Lung microvascular endothelial cell (primary cell): Measurements from ENCODE around the gene MYH10. TPM values are rescaled to one million over a fixed set of nuclear protein-coding genes. Genes with fewer than 3 reads are reported as not detected.
A peak's percentile ranks its signal among the peaks of the same experiment; 100 is the strongest.

Experiments
- DNase-seq, 2 donors: peaks; one replicate each; pipeline versions ENCODE4 v3.0.0 to v3.0.0-alpha.2; 2010; ENCODE audit warnings: low read depth in 2 of 2
- total RNA-seq: library from RNA; depleted of rRNA; stranded (reverse); fragments of >200 nt; gene quantifications from 2 replicates; pipeline ENCODE4 v1.2.1, GENCODE V29; 2014

The MYH10 gene
- total RNA-seq, 1 donor from 2014 or later, result 287 TPM

DNA sequence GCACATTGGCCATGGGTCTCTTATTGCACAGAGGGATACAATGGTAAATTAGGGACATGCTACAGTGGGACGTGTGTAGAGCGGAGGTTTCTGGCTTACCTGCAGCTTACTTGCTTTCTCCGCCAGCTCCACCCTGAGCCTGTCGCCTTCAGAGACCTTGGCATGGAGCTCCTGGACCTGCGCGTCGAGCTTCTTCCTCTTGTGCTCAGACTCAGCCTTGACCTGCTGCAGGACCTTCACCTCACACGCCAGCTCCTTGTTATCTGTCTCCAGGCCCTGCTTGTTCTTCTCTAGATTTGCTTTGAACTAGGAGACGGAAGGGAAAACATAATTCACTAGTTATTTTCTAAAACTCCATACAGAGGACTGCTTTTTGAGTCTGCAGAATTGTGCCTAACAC is 131.4 kb downstream of the MYH10 start:
- DNase-seq, result no peak

DNA sequence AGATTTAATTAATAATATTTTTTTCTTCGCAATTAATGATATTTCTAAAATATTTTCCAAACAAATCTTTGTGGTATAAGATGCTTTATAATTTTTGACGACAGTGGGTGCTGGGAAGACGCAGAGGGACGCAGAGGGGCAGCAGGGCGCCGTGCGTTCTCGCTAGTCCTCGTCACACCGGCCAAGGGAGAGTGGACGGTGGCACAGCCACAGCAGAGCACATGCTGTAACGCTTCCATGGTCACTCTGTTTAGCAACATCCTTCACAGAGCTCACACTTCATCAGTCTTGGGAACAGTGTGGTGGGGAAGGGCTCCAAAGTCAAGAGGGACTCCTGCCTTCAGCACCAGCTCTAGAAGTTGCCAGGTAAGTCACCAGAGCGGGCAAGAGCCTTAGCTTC is 134.4 kb downstream of the MYH10 start:
- DNase-seq, result no peak

DNA sequence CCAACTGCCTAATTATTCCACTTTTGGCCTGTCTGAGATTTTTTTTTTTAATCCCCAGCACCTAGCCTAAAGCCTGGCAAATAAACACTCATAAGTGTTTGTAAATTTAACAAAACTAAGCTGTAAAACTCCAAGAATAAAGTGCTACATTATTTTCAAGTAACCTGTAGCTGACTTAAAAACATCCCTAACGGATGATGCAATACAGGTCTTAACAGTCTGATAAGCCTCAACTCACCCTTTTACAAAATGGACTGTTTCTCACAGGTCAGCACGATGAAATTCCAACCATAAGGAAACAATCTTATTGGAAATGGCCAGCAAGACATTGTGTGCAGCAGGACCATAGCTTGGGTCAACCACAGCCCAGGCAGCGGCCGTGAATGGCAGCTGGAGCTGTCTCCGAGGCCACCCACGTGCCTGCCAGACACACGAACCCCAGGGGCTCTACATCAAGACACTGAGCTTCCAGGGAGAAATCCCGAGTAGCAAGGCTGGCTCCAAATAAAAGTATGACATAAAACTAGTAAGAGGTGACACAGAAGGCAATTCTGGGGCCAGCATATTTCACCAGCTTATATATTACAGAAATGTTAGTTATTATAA is 135.9 kb downstream of the MYH10 start:
- no peak for DNase-seq

DNA sequence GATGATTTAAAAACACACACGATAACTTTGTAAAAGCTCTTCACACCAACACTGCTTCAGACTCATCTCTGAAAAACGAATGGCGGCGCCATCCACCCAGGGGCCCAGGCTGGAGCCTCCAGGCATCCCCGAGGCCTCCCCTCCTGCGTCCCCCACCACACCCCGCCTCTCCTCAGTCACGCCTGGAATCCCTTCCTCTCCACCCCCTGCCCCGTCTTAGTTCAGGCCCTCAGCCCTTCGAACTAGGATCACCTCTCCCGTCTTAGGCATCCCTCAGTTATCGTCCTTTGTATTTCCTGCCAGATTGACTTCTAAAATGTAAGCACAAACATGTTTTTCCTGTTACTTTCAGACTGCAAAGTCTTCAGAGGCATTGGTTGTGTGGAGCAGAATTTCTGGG is 136.5 kb downstream of the MYH10 start:
- no peak for DNase-seq

DNA sequence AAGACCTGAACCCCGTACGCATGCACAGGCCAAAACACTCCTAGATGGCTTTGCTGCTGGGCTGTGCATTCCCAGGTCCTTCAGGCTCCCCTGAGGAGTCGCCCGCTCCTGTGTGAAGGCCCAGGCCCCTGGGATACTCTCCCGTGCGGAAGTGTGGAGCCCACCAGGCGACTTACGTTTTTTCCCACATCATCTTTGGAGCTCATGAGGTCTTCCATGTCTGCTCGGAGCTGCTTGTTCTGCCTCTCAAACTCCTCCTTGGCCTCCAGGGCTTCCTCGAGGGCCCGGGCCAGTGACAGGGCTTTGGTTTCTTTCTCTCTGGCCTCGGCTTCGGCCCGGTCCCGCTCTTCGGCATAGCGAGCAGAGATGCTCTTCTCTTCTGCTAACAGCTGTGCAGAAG is 138.4 kb downstream of the MYH10 start:
- DNase-seq, result no peak

DNA sequence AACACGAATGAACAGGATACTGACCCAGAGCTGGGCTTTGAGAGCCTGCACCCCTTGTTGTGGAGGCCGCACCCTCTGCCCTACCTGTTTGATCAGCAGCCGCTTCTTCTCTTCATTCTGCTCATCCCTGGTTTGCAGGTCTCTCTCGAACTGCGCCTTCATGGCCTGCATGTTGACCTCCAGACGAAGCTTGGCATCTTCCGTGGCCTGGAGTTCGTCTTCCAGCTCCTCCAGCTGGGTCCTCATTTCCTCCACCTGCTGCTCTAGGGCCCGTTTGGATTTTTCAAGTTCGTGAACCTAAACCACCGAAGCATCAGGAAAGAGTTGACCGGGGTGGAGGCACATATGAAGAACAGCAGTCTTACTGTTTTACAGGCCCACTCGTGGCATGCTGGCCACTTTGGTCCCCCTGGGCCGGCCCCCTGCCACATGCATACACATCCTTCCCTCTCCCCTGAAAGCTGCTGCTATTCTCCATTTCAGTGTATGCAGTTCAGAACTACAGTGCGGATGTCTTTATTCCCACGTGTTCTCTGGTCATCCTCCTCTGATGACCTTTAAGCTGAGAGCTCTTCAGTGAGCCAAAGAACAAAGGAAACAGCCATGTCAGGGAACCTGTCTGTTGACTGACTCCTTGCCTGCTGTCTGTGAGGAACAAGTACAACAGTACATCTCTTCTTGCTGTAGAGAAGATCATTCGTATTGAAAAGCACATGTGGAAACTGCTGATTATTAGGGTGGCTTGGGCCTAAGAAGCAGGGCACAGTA is 140.1 kb downstream of the MYH10 start:
- no peak for DNase-seq

DNA sequence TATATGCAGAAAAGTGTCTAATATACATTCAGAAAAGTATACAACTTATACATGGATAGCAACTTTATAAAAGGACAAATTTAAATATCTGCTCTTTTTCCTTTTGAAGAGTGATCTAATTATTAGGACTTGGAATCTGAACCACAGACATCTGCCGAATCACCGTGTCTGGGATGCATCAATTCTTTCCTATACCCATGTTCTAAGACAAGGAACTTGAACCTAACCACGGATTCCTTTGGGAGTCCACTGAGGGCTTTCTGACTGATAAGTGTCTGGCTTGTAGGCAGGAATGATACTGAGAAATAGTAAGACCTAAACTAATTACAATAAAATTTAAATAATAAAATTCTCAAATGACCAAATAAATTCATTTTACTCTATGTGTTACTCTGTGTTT is 140.7 kb downstream of the MYH10 start:
- DNase-seq, result no peak

DNA sequence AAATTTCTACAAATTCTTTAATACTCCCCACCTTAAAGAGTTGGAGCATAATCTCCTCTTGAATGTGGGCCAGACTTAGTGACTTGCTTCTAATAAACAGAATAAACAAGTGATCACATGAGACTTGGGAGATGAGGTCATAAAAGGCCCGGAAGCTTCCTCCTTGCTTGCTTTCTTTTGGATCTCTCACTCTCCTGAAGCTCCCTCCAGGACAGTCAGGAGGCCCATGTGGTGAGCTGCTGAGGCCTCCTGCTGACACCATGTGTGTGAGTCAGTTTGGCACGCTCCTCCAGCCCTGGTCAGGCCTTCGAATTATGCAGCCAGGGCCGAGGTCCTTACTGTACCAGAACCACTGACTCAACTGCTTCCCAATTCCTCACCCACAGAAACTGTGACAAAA is 141.6 kb downstream of the MYH10 start:
- peak; percentile 37 to 72 for DNase-seq

DNA sequence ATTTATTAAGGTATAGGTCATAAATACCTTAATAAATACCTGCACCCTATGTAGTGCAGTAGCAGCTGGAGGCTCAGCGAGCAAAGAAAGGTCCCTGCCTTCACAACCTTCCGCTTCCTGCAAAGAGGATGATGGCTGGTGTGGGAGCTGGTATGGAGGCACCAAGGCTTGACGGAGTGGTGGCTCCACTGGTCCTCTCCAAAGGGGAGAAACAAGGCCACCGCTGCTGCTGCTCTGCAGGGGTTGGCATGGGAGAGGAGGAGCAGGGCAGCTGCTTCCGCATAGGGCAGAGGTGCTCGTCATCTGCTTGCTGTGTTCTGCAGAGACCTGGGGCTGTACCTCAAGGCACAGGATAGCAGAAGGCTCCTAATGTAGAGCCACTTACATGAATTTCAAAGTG is 142.0 kb downstream of the MYH10 start:
- no peak for DNase-seq

DNA sequence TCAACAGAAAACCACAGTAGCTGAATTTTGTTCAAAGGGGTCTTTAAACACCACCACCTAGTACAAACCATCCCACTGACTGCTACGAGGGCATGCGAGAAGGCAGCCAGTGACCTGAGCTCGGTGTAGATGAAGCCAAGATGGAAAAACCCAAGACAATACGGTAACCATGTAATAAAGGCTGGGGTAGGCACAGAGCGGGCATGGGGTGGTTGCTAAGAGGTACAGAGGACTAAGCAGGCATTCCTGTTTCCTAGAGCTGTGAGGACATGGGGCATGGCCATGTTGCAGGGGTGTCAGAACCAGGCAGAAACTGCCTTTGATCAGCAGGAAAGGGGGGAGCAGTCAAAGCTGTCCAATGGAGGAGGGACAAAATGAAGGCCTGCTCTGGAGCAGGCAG is 142.8 kb downstream of the MYH10 start:
- DNase-seq, result no peak

DNA sequence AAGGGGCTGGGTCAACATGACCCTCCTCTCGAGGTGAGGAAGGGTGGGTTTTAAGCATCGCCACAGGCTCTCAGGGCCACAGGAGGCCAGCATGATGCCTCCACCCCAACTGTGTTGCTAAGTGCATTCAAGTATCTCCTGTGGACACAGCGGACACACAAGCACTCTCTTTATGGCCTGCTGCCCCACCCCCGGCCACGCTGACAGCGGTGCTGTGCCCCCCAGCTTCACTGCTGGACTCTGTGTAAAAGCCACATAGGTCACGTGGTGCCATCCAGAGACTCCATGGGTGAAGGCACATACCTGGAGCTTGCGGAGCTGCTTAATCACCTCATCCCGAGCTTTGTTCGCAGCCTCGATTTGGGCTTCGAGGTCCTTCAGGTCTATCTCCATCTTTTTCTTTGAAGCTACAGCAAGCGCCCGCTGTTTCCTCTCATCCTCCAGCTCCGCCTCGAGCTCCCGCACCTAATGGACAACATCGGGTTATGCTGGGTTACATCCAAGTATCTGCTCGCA is 143.3 kb downstream of the MYH10 start:
- DNase-seq, result no peak

DNA sequence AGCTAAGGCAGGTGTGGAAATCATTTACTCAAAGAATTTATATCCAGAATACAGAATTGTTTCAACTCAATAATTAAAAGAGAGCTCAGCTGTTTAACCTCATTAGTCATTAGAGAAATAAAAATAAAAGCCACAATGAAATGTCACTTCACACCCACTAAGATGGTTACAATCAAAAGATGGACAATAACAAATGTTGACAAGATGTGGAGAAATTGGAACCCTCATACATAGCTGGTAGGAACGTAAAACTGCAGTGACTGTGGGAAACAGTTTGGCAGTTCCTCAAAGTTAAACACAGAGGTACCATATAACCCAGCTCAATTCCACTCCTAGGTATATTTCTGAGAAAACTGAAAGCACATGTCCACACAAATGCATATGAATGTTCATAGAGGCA is 145.0 kb downstream of the MYH10 start:
- no peak for DNase-seq

DNA sequence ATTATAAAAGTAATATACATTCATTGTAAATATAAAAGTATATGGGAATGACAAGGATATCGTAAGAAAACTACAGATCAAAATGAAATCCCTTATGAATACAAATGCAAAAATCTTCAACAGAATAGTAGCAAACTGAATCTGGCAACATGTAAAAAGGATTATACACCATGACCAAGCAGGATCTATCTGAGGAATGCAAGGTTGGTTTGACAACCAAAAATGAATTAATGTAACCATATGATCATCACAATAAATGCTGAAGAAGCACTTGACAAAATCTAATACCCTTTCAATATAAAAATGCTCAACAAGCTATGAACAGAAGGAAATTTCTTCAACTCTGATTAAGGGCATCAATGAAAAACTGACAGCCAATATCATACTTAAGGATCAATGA is 146.1 kb downstream of the MYH10 start:
- DNase-seq, result no peak

DNA sequence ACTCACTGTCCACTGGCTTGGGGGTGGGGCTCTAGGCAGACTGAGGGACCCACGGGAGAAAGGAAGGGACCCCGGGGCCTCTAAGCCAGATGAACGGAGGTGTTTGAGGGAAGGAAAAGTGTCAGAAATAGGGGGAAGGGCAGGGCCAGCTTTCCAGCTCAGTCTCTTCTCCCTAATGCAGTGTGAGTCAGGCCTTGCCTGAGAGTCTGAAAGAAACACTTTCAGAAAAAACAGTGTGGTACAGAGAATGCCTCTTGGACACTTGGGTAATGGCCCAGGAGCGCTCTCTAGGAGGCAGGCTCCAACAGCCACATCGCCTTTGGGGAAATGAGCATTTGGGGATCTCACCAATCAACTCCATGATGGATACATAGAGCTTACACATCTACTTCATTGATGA is 148.0 kb downstream of the MYH10 start:
- no peak for DNase-seq

DNA sequence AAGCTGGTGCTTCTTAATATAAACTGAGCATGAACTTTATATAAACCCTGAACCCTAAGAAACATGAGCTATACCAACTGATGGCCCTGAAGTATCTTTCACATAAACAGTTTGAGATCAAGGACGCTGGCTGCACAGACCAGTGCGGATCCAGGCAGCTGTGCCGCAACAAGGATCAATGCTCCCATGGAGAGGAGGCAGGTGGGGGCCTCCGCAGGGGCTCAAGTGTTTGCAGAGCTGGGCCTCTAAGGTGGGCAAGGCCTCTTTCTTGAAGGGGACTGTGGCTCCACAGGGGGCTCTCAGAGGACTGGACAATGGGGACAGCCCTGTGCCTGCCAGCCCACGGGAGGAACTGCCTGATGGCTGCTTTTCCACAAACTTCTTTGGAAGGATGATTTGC is 148.8 kb downstream of the MYH10 start:
- DNase-seq, result no peak

DNA sequence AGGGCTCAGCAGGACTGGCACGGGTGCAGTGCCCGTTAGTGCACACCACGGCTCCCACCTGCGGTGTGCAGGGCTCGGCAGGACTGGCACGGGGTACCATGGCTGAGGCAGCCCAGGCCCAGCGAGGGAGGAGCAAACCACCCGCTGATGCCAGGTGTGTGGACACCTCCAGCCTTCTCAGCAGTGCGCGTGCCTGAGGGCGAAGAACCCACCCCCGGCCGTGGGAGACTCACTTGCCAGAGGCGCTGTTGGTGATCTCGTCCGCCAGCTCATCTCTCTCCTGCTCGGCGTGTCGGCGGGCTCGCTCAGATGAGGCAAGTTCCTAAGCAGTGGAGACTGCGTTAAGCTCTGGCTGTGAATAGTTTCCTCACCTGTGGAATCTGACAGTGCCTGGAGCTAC is 149.4 kb downstream of the MYH10 start:
- no peak for DNase-seq

DNA sequence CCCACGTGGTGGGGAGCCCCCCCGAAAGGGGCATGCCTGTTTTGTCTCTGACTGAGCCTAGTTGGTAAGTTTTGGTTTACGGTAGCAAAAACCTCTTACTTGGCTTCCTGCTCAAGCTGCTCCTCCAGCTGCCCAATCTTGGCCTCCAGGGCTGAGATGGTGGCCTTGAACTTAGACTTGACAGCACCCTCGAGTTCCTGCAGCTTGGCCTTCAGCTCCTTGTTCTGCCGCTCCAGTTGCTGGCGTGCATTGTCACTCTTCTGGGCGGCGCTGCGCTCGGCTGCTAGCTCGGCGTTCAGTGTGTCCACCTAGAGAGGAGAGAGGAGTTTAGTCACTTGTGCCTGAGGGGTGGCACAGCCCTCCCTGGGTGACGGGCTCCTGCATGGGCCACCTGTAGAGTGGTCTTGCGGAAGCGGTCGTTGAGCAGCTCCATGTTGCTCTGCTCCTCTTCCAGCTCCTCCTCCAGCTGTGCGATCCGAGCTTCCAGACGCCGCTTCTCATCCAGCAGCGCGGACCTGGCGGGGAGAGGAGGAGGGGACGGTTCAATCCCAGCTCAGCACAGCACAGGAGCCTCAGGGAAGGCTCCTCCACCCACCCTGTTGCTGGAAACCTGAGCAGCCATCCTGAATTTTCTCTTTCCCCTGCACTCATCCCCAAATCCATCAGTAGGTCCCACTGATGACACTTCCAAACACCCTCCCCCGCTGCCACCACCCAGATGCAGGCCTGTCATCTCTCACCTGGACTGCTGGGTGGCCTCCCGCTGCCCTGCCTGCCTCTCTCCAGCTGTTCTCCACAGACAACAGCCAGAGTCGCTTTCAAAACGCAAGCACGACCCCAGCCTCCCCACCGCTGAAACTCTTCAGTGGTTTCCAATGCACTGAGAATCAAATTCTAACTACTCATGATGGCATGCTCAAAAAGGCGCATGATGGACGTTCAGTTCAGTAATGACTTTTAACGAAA is 150.2 kb downstream of the MYH10 start:
- no peak for DNase-seq

DNA sequence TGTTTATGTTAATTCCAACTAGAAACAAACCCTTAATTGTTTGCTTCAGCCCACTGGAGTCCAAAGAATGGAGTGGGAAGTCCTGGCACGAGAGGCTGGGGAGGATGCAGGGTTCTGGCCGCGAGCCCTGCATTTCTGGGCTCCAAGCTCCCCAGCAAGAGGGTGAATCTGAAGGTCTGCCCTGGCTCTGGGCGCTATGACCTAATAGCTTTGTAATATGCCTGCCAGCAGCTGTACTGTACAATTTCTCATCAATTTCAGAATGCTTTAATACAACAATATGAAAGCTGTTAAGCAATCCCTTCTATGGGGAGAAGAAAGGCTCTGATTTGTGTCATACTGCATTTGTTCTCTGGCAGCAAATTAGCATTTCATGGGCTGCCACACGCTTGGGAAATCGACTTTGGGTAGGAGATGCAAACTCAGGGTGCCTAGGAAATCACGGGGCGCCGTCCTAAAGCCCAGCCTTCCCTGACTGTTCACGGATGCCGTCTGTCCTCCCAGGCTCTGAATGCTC is 151.0 kb downstream of the MYH10 start:
- DNase-seq, result no peak

DNA sequence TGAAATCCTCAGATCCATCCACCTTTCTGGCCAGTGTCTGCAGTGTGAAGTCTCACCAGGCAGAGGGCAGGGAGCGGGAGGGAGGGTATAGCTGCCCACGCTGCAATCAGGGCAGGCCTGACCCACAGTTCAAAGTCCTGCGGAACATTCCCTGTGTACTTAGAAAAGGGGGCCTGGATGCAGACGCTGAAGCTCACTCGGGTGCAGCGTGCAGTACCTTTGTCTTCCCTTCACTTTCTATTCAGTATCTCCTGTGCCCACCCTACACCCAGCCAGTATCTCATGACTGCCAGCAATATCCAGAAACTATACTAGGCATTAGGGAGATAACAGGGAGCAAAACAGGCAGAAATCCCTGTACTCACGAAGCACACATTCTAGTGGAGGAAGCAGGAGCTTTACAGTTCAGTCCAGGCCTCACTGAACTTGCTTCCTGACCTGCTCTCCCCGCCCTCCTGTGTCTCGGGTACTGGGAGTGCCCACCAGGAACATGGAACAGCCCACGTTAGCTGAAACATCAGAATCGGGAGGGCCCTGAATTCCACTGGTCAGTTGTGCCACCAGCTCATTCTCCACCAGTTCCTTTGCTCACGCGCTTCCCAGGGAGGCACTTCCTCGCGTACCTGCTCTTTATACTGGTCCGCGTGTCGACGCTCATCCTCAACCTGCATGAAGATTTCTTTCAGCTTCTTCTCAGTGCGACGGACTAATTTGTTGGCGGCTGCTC is 152.6 kb downstream of the MYH10 start:
- DNase-seq, result no peak

DNA sequence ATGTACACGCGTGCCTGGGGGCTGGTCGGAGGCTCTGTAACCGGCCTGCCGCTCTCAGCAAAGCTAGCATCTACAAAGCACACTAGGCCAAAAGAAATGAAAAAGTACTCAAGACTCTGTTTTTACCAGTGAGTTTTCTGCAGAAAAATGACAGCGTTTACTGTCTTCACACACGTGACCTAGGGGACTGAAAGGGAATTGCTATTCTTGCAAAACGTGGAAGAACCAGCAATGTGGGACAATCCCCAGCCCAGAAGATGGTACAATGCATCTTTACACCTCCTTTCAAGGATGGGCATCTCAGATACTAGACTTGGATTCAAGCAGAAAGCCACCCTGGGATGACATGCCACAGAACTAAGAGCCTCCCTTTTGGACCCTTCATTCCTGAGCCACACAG is 153.4 kb downstream of the MYH10 start:
- no peak for DNase-seq

DNA sequence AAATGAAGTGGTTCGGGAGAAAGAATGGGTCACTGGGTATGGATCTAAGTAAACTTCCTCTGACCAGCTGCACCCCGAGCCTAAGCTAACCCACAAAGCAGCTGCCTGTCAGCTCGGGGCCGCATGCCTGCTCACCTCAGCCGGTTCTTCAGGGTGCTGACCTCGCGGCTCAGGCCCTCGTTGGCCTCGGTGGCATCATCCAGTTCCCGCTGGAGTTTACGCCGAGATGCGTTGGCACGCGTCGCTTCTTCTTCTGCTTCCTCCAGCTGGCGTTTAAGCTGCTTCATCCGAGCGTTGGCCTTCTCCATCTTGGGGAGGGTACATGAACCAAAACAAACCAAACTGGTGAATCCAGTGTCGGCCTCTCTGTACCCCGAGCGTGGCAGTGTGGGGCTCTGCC is 153.8 kb downstream of the MYH10 start:
- no peak for DNase-seq
